GM18909 (cell line): ENCODE measurements around the gene MAML3.

Experiments
- ATAC-seq: cut with Tn5 transposase; IDR thresholded peaks from one replicate; pipeline ENCODE4 v1.9.1; 2021; ENCODE audit warnings: mild to moderate bottlenecking; ENCODE audit not compliant: unreplicated experiment, poor library complexity

The MAML3 gene

DNA sequence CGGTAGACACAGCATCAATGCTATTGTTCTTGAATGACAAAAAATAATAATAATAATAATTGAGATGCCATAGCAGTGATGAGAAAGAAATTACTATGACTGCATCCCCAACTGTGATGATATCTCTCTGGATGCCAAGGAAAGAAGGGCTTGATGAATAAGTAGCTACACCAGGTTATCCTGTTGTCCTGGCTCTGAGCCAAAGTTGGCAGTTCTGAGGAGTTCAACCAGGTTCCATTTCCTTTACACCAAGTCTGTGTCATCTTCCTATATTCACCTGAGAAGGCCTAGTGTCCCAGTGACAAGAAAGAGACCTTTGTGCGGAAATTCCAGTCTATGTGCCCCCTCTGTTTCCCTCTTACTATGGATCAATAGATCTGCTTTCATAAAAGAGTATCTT is 3.4 kb upstream of the MAML3 start:
- no peak for ATAC-seq

DNA sequence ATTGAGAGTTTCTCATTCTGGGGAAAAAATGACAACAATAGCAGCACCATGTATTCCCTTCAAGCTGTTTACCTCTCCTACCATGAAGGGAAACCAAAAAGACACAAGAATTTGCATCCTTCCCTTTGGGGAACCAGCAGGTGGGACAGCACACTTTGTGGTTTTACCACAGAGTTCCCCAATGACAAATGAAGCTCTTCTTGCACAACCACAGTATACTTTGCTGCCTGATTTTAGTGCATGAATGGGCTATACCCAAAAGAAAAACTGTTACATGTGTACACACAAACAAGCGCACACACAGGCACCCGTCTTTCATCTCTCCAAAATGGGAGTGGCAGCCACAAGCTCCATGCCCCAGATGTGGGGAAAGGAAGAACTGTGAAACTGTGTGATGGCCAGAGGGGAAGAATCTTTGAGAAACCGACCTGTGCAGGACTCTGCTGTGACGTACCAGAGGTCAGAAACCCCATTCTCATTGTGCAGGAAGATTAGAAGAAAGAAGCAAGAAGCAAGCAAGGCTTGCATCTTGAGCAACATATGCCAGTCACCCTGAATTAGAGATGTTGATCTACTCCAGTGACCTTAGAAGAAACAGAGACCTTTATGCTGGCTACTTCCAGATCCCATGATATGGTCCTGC is 2.7 kb upstream of the MAML3 start:
- peak; percentile 69 for ATAC-seq

GRCh38 chr4:140154572-140154891 is 548 bp upstream of the MAML3 start:
- no peak for ATAC-seq

GRCh38 chr4:140153419-140153717 is 616 bp downstream of the MAML3 start:
- ATAC-seq, result no peak

DNA sequence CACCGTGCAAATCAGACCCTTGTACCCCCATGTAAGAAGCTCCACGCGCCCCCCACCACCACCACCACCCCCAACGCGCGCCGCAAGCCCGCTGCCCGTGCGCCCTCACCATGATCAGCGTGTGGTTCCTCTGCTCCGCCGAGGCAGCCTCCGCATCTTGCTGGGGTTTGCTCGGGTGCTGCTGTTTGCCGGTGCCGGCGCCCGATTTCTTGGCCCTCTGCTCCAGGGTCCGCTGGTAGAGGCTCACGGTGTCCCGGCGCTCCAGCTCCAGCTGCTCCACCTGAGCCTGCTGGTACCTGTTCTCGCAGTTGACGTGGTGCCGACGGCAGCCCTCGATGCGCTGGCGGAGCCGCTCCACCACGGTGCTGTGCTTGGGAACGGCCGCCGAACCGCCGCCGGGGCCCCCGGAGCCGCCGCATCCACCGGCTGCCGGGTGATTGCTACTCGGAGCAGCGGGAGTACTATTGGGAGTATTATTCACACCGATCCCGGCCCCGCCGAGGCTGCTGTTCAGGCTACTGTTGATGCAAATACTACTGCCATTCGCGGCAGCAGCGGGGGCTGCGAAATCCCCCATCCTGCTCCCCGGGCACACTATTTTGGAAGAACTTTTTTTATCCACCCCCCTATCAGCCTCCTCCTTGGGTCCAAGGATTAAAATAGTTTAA is 1.1 kb downstream of the MAML3 start:
- no peak for ATAC-seq

DNA sequence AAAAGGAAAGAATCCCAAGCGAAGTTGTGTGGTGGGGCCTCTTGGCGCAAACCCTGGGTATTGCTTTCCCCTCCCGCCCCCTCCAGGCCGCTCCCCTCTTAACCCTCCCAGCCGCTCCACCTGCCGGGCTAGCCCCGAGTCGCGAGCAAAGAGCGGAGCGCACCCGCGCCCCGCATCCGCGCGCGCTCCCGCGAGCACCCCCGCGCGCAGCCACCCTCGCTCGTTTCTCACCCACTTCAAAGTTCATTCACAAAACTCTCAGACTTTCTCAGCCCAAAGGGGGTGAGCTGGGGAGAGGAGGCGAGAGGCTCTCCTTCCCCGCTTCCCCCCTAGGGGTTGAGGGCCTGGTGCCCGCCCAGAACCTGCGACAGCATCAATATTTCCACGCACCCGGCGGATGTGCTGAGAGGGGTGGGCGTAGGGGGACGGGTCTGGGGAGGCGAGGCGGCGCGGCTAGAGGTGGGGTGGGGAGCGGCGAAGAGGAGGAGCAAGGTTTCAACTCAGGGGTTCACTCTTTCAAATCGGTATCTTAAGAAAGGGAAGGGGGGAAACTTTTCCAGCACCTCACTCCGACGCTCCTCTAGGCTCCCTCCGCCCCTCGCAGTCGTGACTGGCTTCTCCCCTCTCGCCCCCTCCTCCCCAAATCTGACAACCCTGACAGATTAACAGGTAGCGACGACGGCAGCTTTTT is 1.8 kb downstream of the MAML3 start:
- ATAC-seq, result no peak

- ATAC-seq, result no peak
These were observed 2.3 kb downstream of the MAML3 start for GRCh38 chr4:140151699-140152012.

DNA sequence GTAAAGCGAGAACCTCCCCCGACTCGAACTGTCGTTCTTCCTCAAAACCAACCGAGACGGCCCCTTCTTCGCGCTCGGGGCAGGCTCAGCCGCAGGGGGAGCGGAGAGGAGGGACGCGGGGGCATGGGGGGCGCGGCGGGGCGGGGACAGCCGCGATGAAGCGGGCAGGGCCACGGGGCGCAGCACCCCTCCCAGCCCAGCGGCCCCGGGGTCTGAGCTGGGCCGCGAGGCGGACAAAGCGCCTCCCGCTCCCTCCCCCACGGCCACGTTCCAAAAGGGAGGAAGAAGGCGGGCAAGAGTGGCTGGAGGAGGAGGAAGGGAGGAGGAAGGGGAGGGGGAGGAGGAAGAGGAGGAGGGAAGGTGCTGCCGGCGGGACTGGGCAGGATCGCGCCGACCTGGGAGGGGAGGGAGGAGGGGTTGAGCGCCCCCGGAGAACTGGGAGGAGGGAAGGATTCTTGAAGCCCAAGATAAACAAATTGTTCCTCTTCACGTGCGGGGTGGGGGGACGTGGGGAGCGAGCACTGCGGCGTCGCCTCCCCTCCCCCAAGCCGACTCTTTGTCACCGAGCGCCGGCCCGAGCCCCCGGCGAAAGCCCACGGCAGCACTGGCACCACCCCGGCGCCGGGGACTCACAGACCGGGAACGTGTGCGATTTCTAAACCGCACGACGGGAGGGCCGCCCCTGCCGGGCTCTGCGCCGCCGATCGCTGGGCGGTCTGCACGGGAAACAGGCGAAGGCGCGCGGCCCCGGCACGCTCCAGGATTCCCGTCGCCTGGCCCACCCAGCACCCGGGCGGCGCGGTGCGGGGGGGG is 2.9 kb downstream of the MAML3 start:
- peak; percentile 35 for ATAC-seq

- no peak for ATAC-seq
These were observed 3.4 kb downstream of the MAML3 start for GRCh38 chr4:140150636-140150885.

GRCh38 chr4:140149846-140150635 is 3.9 kb downstream of the MAML3 start:
- no peak for ATAC-seq

DNA sequence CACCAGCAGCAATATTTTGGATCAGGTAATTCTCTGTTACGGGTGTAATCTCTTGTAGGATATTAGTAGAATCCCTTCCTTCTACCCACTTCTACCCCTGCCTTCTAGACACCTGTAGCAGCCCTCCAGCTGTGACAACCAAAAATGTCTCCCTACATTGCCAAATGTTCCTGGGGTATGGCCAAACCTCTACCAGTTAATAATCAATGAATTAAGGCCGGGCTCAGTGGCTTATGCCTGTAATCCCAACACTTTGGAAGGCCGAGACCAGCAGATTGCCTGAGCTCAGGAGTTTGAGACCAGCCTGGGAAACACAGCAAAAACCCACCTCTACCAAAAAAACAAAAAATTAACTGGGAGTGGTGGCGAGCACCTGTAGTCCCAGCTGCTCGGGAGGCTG is 9.9 kb downstream of the MAML3 start:
- no peak for ATAC-seq

DNA sequence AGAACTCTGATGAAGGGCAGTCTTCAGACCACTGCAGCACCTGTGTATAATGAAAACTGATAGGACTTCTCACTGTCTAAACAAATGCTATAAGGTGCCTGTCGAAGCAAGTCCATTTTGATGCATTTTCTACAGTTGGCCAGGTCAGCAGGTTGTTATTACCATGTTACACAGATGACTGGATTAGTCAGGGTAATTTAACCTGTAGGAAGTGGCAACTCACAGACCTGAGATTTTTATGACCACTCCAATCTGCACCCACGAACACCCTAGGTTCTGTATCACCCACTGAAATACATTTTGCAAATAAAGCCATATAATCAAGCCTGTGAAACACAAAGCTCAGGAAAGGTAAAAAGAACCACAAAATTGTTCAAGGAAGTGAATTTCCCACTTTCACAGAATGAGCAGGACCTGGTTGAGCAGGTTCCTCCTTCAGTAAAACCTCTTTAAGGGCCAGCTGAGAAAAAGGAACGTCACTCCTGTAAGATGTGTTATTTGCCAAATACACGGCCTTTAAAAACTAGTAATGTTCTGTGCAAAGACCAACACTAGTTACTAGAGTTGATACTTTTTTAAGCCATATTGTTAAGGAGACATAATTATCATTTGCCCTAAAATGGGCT is 12.7 kb downstream of the MAML3 start:
- ATAC-seq, result no peak

GRCh38 chr4:140140566-140140965 is 13.4 kb downstream of the MAML3 start:
- ATAC-seq, result no peak

DNA sequence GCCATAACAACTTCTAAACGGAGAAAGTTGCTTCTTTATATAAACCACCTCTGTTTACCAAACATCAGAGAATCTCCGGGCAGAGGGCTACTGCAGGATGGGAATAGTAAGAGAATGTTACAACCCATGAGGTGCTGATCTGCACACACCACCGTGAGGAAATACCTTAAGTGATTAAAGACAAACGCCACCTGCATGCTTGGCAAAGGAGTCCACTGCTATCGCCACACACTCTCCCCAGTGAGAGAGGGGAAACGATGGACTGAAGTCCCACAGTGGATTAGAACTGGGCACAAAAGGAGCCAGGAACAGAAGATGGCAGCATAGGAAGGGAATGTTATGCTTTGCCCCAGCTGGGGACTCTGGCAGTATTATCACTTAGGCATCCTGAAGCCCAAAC is 15.6 kb downstream of the MAML3 start:
- no peak for ATAC-seq

- ATAC-seq, result no peak
These were observed 16.3 kb downstream of the MAML3 start for GRCh38 chr4:140137671-140138070.

DNA sequence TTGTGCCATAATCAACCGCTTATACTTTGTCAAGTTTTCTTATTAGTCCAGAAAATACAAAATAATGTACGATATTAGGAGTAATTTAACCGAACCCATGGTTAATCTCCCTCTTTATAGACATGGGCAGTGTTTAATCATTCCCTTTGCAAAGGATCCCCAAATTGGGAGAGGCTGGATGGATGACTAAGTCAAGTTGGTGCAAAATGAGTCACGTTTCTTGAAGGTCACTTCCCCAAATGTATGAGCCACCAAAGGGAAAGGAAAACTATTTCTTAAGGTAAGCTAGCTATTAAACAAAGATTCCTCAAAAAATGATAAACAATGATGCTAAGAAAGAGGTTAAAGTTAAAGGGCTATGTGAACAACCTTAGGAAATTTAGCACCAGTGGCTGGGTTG is 17.5 kb downstream of the MAML3 start:
- ATAC-seq, result no peak

DNA sequence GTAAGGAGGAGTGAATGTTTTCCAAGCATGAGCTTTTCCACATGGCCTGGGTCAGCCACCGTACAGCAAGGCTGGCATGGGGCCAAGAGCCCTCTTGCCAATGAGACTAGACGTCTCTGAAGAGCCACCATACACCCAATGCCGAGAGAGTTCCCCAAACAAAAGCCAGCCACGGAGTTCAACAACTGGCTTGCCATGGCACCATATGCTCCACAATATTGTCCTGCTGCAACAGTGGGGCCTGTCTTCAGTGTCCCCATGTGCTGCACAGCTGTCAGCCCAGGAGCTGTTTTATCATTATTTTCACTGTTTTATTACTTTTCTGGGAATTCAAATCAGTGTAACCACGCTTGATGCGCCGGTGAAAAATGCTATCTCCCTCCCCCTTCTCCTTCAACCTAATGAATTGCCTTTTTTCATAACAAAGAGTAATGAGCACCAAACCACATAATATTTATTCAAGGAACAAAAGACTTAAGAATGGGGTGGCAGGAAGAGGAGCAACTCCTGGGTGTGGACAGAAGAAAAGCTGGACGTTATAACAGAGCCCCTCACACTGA is 18.4 kb downstream of the MAML3 start:
- ATAC-seq, result no peak

- ATAC-seq, result no peak
These were observed 19.1 kb downstream of the MAML3 start for GRCh38 chr4:140134746-140135425.

GRCh38 chr4:140133576-140133975 is 20.4 kb downstream of the MAML3 start:
- no peak for ATAC-seq
